LNCAP (cell line): Measurements from ENCODE around the gene PTPRM.

Source experiments
- CTCF ChIP-seq: fragments of 450-650 bp; IDR thresholded peaks from 2 replicates; pipeline ENCODE4 v1.5.1; 2017; ENCODE audit warnings: mild to moderate bottlenecking

Gene PTPRM

GRCh38 chr18:7807936-7808453 is 240.9 kb downstream of the PTPRM start:
- TF ChIP-seq CTCF: no peak

- TF ChIP-seq CTCF: no peak
Measured at GRCh38 chr18:7808992-7809391, 241.9 kb downstream of the PTPRM start.

- no peak for TF ChIP-seq CTCF
Measured at GRCh38 chr18:7809455-7809854, 242.3 kb downstream of the PTPRM start.

GRCh38 chr18:7809978-7810377 is 242.9 kb downstream of the PTPRM start:
- no peak for TF ChIP-seq CTCF

GRCh38 chr18:7812431-7813063 is 245.4 kb downstream of the PTPRM start:
- TF ChIP-seq CTCF: no peak

GRCh38 chr18:7813131-7813530 is 246.0 kb downstream of the PTPRM start:
- no peak for TF ChIP-seq CTCF

- no peak for TF ChIP-seq CTCF
Measured at GRCh38 chr18:7814754-7815315, 247.7 kb downstream of the PTPRM start.
